GM23338 (cell line): ENCODE measurements around the gene GPR153. TPM values are rescaled to one million over a fixed set of nuclear protein-coding genes. Genes with fewer than 3 reads are reported as not detected.

Source experiments
- ETS1 ChIP-seq: IDR thresholded peaks from 2 replicates; pipeline ENCODE4 v1.6.1; 2016; ENCODE audit warnings: antibody characterized with exemption
- EZH2 ChIP-seq: fragments of 200-600 bp; sonication (generic); IDR thresholded peaks from one replicate; pipeline ENCODE4 v1.8.0; 2017; ENCODE audit warnings: antibody characterized with exemption, mild to moderate bottlenecking, low read depth; ENCODE audit not compliant: unreplicated experiment
- EZH2phosphoT487 ChIP-seq: fragments of 200-600 bp; sonication (generic); IDR thresholded peaks from one replicate; pipeline ENCODE4 v1.8.1; 2018; ENCODE audit warnings: antibody characterized with exemption; ENCODE audit not compliant: unreplicated experiment
- JUNB ChIP-seq: IDR thresholded peaks from one replicate; pipeline ENCODE4 v1.6.1; 2016; ENCODE audit warnings: antibody characterized with exemption; ENCODE audit not compliant: unreplicated experiment
- NANOG ChIP-seq: IDR thresholded peaks from 2 replicates; pipeline ENCODE4 v1.6.1; 2016; ENCODE audit warnings: antibody characterized with exemption, borderline replicate concordance
- STAT1 ChIP-seq: IDR thresholded peaks from one replicate; pipeline ENCODE4 v1.6.1; 2016; ENCODE audit warnings: antibody characterized with exemption; ENCODE audit not compliant: unreplicated experiment
- ZNF114 ChIP-seq: fragments of 250-450 bp; sonication (Bioruptor Pico); IDR thresholded peaks from 2 replicates; pipeline ENCODE4 v1.5.0; 2020; ENCODE audit warnings: mild to moderate bottlenecking, moderate library complexity
- polyA plus RNA-seq: library from polyadenylated mRNA; unstranded; fragments of >200 nt; fragmentation: Nextera tagmentation; extraction: Ambion mirVana; gene quantifications from 2 replicates; pipeline ENCODE4 v1.2.1, GENCODE V29; 2016
- total RNA-seq: library from RNA; depleted of rRNA; stranded (reverse); fragments of >200 nt; shearing (Covaris generic); gene quantifications from 2 replicates; pipeline ENCODE4 v1.2.3, GENCODE V29; 2014
- TF ChIP-seq, protein P1 (sequence below): fragments of 250-450 bp; sonication (Bioruptor Pico); IDR thresholded peaks from 2 replicates; pipeline ENCODE4 v1.5.0; 2020; ENCODE audit warnings: mild to moderate bottlenecking, moderate library complexity
- TF ChIP-seq, protein P2 (sequence below): IDR thresholded peaks from one replicate; pipeline ENCODE4 v1.6.1; 2018; ENCODE audit warnings: antibody characterized with exemption; ENCODE audit not compliant: unreplicated experiment
- TF ChIP-seq, protein P3 (sequence below), 2 experiments: fragments of 200-600 bp in 1 of 2; sonication (generic) in 1 of 2; conservative IDR thresholded peaks; 2 replicates each; pipeline versions ENCODE4 v1.5.1 to v1.6.1; 2016 to 2017; ENCODE audit warnings: antibody characterized with exemption in 2 of 2, low read depth in 2 of 2, mild to moderate bottlenecking in 2 of 2, moderate library complexity in 1 of 2

GPR153 gene
- total and polyA plus RNA-seq, 2 experiments from 2014 or later: 1.3 to 9.0 TPM

DNA sequence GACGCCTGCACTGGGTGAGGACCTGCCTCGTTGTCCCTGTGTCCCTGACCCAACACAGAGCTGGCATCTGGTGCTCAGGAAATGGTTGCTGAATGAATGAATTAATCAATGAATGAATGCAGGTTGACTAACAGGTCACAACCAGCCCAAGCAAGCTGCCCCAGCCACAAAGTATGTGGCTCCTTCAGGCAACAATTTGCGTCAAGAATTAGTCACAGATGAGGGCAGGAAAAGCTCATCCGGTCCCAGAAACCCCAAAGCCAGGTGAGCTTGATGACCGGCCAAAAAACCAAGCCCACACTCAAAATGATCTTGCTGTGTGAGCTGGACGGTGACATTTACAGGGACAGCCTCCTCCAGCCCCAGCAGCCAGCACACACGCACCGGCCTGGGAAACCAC is 40.6 kb upstream of the GPR153 start (continued):
- TF ChIP-seq, protein P1, sequence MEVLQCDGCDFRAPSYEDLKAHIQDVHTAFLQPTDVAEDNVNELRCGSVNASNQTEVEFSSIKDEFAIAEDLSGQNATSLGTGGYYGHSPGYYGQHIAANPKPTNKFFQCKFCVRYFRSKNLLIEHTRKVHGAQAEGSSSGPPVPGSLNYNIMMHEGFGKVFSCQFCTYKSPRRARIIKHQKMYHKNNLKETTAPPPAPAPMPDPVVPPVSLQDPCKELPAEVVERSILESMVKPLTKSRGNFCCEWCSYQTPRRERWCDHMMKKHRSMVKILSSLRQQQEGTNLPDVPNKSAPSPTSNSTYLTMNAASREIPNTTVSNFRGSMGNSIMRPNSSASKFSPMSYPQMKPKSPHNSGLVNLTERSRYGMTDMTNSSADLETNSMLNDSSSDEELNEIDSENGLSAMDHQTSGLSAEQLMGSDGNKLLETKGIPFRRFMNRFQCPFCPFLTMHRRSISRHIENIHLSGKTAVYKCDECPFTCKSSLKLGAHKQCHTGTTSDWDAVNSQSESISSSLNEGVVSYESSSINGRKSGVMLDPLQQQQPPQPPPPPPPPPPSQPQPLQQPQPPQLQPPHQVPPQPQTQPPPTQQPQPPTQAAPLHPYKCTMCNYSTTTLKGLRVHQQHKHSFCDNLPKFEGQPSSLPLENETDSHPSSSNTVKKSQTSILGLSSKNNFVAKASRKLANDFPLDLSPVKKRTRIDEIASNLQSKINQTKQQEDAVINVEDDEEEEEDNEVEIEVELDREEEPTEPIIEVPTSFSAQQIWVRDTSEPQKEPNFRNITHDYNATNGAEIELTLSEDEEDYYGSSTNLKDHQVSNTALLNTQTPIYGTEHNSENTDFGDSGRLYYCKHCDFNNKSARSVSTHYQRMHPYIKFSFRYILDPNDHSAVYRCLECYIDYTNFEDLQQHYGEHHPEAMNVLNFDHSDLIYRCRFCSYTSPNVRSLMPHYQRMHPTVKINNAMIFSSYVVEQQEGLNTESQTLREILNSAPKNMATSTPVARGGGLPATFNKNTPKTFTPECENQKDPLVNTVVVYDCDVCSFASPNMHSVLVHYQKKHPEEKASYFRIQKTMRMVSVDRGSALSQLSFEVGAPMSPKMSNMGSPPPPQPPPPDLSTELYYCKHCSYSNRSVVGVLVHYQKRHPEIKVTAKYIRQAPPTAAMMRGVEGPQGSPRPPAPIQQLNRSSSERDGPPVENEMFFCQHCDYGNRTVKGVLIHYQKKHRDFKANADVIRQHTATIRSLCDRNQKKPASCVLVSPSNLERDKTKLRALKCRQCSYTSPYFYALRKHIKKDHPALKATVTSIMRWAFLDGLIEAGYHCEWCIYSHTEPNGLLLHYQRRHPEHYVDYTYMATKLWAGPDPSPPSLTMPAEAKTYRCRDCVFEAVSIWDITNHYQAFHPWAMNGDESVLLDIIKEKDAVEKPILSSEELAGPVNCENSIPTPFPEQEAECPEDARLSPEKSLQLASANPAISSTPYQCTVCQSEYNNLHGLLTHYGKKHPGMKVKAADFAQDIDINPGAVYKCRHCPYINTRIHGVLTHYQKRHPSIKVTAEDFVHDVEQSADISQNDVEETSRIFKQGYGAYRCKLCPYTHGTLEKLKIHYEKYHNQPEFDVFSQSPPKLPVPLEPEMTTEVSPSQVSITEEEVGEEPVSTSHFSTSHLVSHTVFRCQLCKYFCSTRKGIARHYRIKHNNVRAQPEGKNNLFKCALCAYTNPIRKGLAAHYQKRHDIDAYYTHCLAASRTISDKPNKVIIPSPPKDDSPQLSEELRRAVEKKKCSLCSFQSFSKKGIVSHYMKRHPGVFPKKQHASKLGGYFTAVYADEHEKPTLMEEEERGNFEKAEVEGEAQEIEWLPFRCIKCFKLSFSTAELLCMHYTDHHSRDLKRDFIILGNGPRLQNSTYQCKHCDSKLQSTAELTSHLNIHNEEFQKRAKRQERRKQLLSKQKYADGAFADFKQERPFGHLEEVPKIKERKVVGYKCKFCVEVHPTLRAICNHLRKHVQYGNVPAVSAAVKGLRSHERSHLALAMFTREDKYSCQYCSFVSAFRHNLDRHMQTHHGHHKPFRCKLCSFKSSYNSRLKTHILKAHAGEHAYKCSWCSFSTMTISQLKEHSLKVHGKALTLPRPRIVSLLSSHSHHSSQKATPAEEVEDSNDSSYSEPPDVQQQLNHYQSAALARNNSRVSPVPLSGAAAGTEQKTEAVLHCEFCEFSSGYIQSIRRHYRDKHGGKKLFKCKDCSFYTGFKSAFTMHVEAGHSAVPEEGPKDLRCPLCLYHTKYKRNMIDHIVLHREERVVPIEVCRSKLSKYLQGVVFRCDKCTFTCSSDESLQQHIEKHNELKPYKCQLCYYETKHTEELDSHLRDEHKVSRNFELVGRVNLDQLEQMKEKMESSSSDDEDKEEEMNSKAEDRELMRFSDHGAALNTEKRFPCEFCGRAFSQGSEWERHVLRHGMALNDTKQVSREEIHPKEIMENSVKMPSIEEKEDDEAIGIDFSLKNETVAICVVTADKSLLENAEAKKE (CRISPR knock-in tag): no peak
- no peak for TF ChIP-seq JUNB
- no peak for TF ChIP-seq ETS1
- no peak for TF ChIP-seq NANOG
- no peak for TF ChIP-seq EZH2phosphoT487
- TF ChIP-seq, protein P2, sequence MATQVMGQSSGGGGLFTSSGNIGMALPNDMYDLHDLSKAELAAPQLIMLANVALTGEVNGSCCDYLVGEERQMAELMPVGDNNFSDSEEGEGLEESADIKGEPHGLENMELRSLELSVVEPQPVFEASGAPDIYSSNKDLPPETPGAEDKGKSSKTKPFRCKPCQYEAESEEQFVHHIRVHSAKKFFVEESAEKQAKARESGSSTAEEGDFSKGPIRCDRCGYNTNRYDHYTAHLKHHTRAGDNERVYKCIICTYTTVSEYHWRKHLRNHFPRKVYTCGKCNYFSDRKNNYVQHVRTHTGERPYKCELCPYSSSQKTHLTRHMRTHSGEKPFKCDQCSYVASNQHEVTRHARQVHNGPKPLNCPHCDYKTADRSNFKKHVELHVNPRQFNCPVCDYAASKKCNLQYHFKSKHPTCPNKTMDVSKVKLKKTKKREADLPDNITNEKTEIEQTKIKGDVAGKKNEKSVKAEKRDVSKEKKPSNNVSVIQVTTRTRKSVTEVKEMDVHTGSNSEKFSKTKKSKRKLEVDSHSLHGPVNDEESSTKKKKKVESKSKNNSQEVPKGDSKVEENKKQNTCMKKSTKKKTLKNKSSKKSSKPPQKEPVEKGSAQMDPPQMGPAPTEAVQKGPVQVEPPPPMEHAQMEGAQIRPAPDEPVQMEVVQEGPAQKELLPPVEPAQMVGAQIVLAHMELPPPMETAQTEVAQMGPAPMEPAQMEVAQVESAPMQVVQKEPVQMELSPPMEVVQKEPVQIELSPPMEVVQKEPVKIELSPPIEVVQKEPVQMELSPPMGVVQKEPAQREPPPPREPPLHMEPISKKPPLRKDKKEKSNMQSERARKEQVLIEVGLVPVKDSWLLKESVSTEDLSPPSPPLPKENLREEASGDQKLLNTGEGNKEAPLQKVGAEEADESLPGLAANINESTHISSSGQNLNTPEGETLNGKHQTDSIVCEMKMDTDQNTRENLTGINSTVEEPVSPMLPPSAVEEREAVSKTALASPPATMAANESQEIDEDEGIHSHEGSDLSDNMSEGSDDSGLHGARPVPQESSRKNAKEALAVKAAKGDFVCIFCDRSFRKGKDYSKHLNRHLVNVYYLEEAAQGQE: no peak
- no peak for TF ChIP-seq EZH2
- TF ChIP-seq, protein P3, sequence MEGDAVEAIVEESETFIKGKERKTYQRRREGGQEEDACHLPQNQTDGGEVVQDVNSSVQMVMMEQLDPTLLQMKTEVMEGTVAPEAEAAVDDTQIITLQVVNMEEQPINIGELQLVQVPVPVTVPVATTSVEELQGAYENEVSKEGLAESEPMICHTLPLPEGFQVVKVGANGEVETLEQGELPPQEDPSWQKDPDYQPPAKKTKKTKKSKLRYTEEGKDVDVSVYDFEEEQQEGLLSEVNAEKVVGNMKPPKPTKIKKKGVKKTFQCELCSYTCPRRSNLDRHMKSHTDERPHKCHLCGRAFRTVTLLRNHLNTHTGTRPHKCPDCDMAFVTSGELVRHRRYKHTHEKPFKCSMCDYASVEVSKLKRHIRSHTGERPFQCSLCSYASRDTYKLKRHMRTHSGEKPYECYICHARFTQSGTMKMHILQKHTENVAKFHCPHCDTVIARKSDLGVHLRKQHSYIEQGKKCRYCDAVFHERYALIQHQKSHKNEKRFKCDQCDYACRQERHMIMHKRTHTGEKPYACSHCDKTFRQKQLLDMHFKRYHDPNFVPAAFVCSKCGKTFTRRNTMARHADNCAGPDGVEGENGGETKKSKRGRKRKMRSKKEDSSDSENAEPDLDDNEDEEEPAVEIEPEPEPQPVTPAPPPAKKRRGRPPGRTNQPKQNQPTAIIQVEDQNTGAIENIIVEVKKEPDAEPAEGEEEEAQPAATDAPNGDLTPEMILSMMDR (conservative IDR thresholded peaks at IDR 0.05; ENCODE audit: low read depth in 2 of 2): no peak
- TF ChIP-seq STAT1: no peak
- TF ChIP-seq ZNF114 (CRISPR knock-in tag): no peak
